ENCODE results near the gene MYPN.
"Not testable (repeated sequence)": the region's sequence is repeated elsewhere in the genome, so short reads cannot be mapped to it uniquely, and the experiment has no call there.

MYPN gene

DNA sequence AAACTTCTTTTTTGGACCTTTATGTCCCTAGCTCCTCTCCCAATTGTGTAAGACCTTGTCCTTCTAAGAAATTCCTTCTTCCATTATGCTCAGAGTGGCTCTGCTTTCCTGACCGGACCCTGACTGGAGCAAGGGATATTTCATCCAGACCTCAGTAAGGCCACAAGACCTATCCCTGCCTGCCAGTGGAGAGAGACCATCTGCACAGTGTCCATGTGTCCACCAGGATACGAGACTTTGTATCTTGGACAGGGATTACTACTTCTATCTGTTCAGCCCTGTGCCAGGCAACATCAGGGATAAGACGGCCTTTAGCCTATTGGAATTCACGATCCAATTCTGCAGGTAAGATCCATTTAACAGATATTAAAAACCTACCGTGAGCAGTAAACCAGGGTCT, 129.8 kb downstream of the MYPN start:
- TF ChIP-seq, protein P1, sequence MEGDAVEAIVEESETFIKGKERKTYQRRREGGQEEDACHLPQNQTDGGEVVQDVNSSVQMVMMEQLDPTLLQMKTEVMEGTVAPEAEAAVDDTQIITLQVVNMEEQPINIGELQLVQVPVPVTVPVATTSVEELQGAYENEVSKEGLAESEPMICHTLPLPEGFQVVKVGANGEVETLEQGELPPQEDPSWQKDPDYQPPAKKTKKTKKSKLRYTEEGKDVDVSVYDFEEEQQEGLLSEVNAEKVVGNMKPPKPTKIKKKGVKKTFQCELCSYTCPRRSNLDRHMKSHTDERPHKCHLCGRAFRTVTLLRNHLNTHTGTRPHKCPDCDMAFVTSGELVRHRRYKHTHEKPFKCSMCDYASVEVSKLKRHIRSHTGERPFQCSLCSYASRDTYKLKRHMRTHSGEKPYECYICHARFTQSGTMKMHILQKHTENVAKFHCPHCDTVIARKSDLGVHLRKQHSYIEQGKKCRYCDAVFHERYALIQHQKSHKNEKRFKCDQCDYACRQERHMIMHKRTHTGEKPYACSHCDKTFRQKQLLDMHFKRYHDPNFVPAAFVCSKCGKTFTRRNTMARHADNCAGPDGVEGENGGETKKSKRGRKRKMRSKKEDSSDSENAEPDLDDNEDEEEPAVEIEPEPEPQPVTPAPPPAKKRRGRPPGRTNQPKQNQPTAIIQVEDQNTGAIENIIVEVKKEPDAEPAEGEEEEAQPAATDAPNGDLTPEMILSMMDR (IDR thresholded peaks at IDR 0.05; ENCODE audit: low read length, missing control alignments): no peak
- no peak overlapping the region for H3K4me3 ChIP-seq (replicated peaks; ENCODE audit: low read depth, low read length)
- no peak for DNase-seq (ENCODE audit: low read depth)

DNA sequence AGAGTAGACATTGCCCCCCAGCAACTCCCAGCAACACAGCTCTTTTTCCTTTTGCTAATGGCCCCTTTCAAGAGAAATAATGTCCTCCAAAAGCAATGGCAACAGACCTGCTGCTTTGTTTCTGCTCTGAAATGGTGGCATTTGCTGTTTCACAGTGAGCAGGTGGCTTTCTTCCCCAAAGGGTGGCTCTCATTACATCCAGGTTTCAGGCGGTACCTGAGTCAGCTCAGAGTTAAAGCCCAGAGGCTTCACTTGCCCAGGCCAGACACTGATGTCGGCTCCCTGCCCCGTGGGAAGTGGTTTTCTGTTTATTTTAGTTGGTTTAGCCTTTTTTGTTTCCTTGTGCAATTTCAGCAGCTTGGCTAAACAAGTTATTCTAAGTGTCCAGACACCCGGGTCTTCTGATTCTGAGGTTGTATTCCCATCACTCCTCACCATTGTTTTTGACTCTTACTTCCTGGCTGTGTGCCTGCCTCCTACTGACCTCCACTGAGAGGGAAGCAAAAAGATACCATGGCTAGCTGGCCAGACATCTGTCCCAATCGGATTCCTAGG, 130.4 kb downstream of the MYPN start:
- no peak for DNase-seq (ENCODE audit: low read depth)
- TF ChIP-seq, protein P1 (IDR thresholded peaks at IDR 0.05; ENCODE audit: low read length, missing control alignments): no peak
- H3K4me3 ChIP-seq (replicated peaks; ENCODE audit: low read depth, low read length): no peak overlapping the region

DNA sequence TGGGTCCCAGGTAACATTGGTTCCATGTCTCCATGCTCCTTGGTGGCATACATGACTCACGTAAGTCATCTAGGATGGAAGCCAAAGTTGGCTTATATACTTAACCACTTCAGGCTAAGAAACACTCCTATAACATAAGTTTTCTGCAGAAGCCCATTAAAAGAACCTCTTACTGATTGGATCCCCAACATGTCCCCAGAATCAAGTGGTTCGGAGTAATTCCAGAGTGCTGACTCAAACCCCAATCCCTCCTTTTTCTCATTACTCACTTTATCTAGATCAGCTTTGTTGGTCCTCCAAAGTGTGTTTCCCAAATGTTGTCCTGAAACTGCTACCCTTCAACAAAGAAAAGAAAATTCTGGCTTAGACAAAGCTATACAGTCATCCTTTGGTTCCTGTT, 132.8 kb downstream of the MYPN start:
- TF ChIP-seq, protein P1 (IDR thresholded peaks at IDR 0.05; ENCODE audit: low read length, missing control alignments): no peak
- no peak for DNase-seq (ENCODE audit: low read depth)
- H3K4me3 ChIP-seq (replicated peaks; ENCODE audit: low read depth, low read length): no peak overlapping the region

DNA sequence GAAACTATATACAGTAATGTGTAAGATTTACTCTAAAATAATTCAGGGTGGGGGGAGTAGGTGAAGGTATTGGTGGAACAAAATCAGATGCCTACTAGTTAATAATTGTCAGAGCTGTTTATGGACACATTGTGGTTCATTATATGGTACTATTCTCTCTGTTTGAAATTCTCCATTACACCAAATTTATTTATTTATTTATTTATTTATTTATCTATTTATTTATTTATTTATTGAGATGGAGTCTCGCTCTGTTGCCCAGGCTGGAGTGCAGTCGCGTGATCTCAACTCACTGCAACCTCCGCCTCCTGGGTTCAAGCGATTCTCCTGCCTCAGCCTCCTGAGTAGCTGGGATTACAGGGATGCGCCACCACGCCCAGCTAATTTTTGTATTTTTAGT, 137.1 kb downstream of the MYPN start:
- not testable (repeated sequence) for H3K4me3 ChIP-seq (replicated peaks; ENCODE audit: low read depth, low read length); DNase-seq (ENCODE audit: low read depth)

DNA sequence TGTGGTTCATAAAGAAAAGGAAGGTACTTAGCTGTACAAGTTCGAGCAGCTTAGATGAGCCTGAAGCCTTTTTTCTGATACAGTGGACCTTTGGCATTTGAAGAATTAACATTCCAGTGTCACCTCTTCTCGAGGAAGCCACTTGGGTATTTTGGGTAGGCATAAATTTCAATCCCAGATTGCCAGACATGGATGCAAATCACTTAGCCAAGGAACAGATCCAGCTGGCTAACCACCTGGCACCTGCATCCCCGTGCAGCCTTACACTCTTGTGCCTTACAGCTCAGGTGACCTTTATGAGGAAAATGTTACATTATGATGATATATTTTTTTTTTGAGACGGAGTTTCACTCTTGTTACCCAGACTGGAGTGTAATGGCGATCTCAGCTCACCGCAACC, 138.6 kb downstream of the MYPN start:
- no peak for DNase-seq (ENCODE audit: low read depth)
- H3K4me3 ChIP-seq (replicated peaks; ENCODE audit: low read depth, low read length): no peak overlapping the region
- TF ChIP-seq, protein P1 (IDR thresholded peaks at IDR 0.05; ENCODE audit: low read length, missing control alignments): no peak

DNA sequence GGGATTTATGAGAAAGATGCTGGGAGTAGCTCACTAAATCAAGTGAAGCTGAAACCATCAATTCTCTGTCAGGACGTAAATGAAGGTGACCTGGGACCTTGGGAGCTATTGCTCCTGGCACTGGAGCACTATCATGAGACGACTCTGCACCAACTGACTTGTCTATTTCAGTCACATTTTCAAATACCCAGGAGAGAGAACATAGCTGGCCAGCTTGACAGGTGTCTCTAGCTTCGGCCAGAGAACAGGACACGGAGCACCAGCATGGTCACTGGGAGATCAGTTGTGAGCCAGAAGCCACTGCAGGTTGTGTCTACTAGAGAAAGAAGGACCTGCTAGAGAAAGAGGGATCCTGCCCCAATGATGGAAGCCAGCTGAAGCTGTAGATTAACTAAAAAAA, 140.0 kb downstream of the MYPN start:
- TF ChIP-seq, protein P1 (IDR thresholded peaks at IDR 0.05; ENCODE audit: low read length, missing control alignments): no peak
- no peak overlapping the region for H3K4me3 ChIP-seq (replicated peaks; ENCODE audit: low read depth, low read length)
- DNase-seq (ENCODE audit: low read depth): no peak

DNA sequence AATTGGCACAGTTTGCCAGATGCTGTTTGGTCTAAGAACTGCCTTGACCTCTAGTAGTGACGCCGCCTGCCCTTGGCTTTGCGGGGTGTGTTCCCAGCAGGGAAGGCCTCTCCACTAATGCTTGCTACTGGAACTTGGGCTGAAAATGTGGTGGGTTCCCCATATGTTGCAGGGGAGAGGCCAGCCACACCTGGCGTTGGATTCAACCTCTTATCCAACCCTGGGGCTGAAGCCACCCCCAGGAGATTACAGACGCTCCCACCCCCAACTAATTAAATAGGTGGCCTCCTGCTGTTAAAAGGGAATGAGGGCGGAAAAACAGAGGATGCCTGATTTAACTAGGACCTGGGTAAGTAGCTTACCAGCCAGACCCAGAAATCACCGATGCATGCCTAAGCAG, 141.9 kb downstream of the MYPN start:
- H3K4me3 ChIP-seq (replicated peaks; ENCODE audit: low read depth, low read length): no peak overlapping the region
- DNase-seq (ENCODE audit: low read depth): no peak
- TF ChIP-seq, protein P1 (IDR thresholded peaks at IDR 0.05; ENCODE audit: low read length, missing control alignments): no peak

All from fibroblast of pulmonary artery (primary cell).